HepG2 (cell line): ENCODE data around the gene SLC30A4. TPM values are rescaled to one million over a fixed set of nuclear protein-coding genes. Genes with fewer than 3 reads are reported as not detected.

Experiments
- ATAC-seq: fragments of 200-7000 bp; cut with Tn5 transposase; 3 replicates; pipeline ENCODE4 v1.9.1; 2020; ENCODE audit warnings: mild to moderate bottlenecking, moderate library complexity
- BruUV-seq: library from RNA; stranded (reverse); fragments of 400-500 nt; replicated peaks from 2 replicates; lab custom pipeline; 2021; lab: Mats Ljungman, UMichigan
- CTCF ChIA-PET: fragments of 300-600 bp; formaldehyde crosslinking; extraction: SDS; loops from one replicate; lab custom pipeline; 2021; ENCODE audit warnings: low total read pairs, inconsistent platforms, low intra/inter-chr PET ratio; lab: Yijun Ruan, JAX
- POLR2A ChIA-PET: fragments of 350-600 bp; sonication (Branson Sonifier 250); formaldehyde crosslinking; loops from one replicate; lab custom pipeline; 2020; ENCODE audit warnings: antibody characterized with exemption, inconsistent platforms; lab: Yijun Ruan, JAX
- DNase-seq: peaks from one replicate; pipeline ENCODE4 v3.0.0-alpha.2; 2015; ENCODE audit warnings: low spot score
- FAIRE-seq: peaks from 3 replicates; lab custom pipeline; 2011; peaks lifted over from hg19 to GRCh38; lab: Jason Lieb, UNC
- H2AFZ ChIP-seq: one replicate; pipeline ENCODE4 v1.6.1; 2011; ENCODE audit warnings: low read length, inconsistent platforms
- H3K27ac ChIP-seq: fragments of 300-600 bp; 3 replicates; pipeline ENCODE4 v1.8.0; 2011; ENCODE audit warnings: mixed run types, mild to moderate bottlenecking, mixed read lengths, low read length, inconsistent platforms; ENCODE audit not compliant: insufficient read depth; ENCODE audit errors: extremely low read length
- H3K27me3 ChIP-seq, 2 experiments: fragments of 200-600 bp in 1 of 2; 2 replicates in 1 of 2; 3 replicates in 1 of 2; pipeline versions ENCODE4 v1.6.0 to v1.8.0; 2011; ENCODE audit warnings: low read length in 2 of 2, mild to moderate bottlenecking in 2 of 2, moderate library complexity in 2 of 2, inconsistent platforms in 1 of 2; ENCODE audit not compliant: insufficient read depth in 2 of 2, control insufficient read depth in 1 of 2
- H3K36me3 ChIP-seq, 2 experiments: fragments of 200-600 bp in 1 of 2; replicated peaks in 1 of 2; 2 replicates in 1 of 2; 3 replicates in 1 of 2; pipeline versions ENCODE4 v1.5.1 to v1.8.0; 2011; ENCODE audit warnings: low read length in 2 of 2, inconsistent platforms in 1 of 2; ENCODE audit not compliant: insufficient read depth in 2 of 2, control insufficient read depth in 1 of 2
- H3K4me1 ChIP-seq: 2 replicates; pipeline ENCODE4 v1.5.1; 2012; ENCODE audit warnings: low read length, inconsistent platforms; ENCODE audit not compliant: insufficient read depth
- H3K4me2 ChIP-seq: 2 replicates; pipeline ENCODE4 v1.6.0; 2011; ENCODE audit warnings: low read depth, low read length, inconsistent platforms
- H3K4me3 ChIP-seq, 3 experiments: fragments of 200-600 bp in 1 of 3; sonication (generic), shearing (Covaris generic) in 1 of 3; replicated peaks in 1 of 3; 2 replicates each; pipeline ENCODE4 v1.5.1; 2011 to 2016; ENCODE audit warnings: low read length in 3 of 3, inconsistent platforms in 2 of 3, low read depth in 2 of 3, mild to moderate bottlenecking in 2 of 3, control low read depth in 1 of 3, mixed read lengths in 1 of 3; ENCODE audit not compliant: insufficient read depth in 1 of 3
- H3K79me2 ChIP-seq: one replicate; pipeline ENCODE4 v1.6.1; 2011; ENCODE audit warnings: low read length, inconsistent platforms; ENCODE audit not compliant: insufficient read depth
- H3K9ac ChIP-seq: 2 replicates; pipeline ENCODE4 v1.6.0; 2011; ENCODE audit warnings: mild to moderate bottlenecking, low read depth, low read length, inconsistent platforms; ENCODE audit not compliant: insufficient read depth
- H3K9me3 ChIP-seq: 2 replicates; pipeline ENCODE4 v1.5.1; 2012; ENCODE audit warnings: mild to moderate bottlenecking, low read length
- H4K20me1 ChIP-seq: 2 replicates; pipeline ENCODE4 v1.6.0; 2011; ENCODE audit warnings: inconsistent platforms, mild to moderate bottlenecking, low read length, moderate library complexity; ENCODE audit not compliant: insufficient read depth
- HNRNPLL ChIP-seq: fragments of 200-400 bp; formaldehyde crosslinking; IDR thresholded peaks from 2 replicates; pipeline ENCODE4 v1.6.1; 2017; ENCODE audit warnings: mild to moderate bottlenecking, low read depth, low read length; ENCODE audit not compliant: poor library complexity, severe bottlenecking
- NRL ChIP-seq: sonication (generic); formaldehyde crosslinking; IDR thresholded peaks from 2 replicates; pipeline ENCODE4 v1.5.0; 2020; ENCODE audit warnings: missing genetic modification reagents, mild to moderate bottlenecking, moderate library complexity, borderline replicate concordance
- PHB2 ChIP-seq: fragments of 450-650 bp; IDR thresholded peaks from 2 replicates; pipeline ENCODE4 v1.6.1; 2018; ENCODE audit not compliant: partially characterized antibody
- PHF20 ChIP-seq: sonication (generic); formaldehyde crosslinking; IDR thresholded peaks from 2 replicates; pipeline ENCODE4 v1.5.0; 2020; ENCODE audit warnings: mild to moderate bottlenecking, missing genetic modification reagents
- SUZ12 ChIP-seq: fragments of 150-350 bp; IDR thresholded peaks from 2 replicates; pipeline ENCODE4 v1.6.1; 2014; ENCODE audit warnings: low read depth, low read length
- TBP ChIP-seq: sonication (generic); formaldehyde crosslinking; IDR thresholded peaks from 2 replicates; pipeline ENCODE4 v1.5.0; 2020; ENCODE audit warnings: missing genetic modification reagents
- YEATS2 ChIP-seq: sonication (generic); formaldehyde crosslinking; IDR thresholded peaks from 2 replicates; pipeline ENCODE4 v1.4.0; 2020; ENCODE audit warnings: missing genetic modification reagents, borderline replicate concordance
- ZNF362 ChIP-seq: sonication (generic); formaldehyde crosslinking; IDR thresholded peaks from 2 replicates; pipeline ENCODE4 v1.4.0; 2020; ENCODE audit warnings: missing genetic modification reagents, mild to moderate bottlenecking, borderline replicate concordance
- WGBS: methylation state at CpG from one replicate; pipeline ENCODE4 v1.1.6; 2017; ENCODE audit warnings: low lambda C conversion rate; 5-methylcytosine and 5-hydroxymethylcytosine counted together
- in situ Hi-C: cut with HindIII; loops from 2 replicates; pipeline ENCODE4 v1.10.0; 2017; ENCODE audit warnings: low pct_unique_long_range_greater_than_20kb; ENCODE audit not compliant: extremely low pct_ligation_motif_present
- intact Hi-C: fragments of 100-400 bp; cut with micrococcal nuclease; formaldehyde crosslinking; loops from one replicate; pipeline ENCODE4 v1.10.0; 2022; ENCODE audit not compliant: unreplicated experiment
- polyA plus RNA-seq, 8 experiments: library from polyadenylated mRNA; depleted of rRNA in 3 of 8; stranded (reverse) in 7 of 8; unstranded in 1 of 8; fragments of >200 nt; fragmentation: Illumina TruSeq in 4 of 8; extraction: Trizol in 4 of 8; gene quantifications; 2 replicates each; pipeline versions ENCODE4 v1.2.1 to v1.2.3, GENCODE V29; 2011 to 2016; ENCODE audit warnings: low read depth in 4 of 8, missing spikeins in 1 of 8, mixed read lengths in 1 of 8; ENCODE audit not compliant: insufficient read depth in 1 of 8
- total RNA-seq, 5 experiments: library from RNA; depleted of rRNA; stranded (reverse); fragments of >200 nt; fragmentation: Illumina TruSeq; extraction: Trizol; gene quantifications; 2 replicates each; pipeline ENCODE4 v1.2.3, GENCODE V29; 2016; ENCODE audit warnings: low read depth in 1 of 5

Gene SLC30A4
- total and polyA plus RNA-seq, 2 of the 13 experiments (the other 11 are each of a cell fraction or from before 2014, with no cell fraction given), result 0.01 to 0.04 TPM

- CTCF ChIA-PET, result no interaction called here
- Histone ChIP-seq H3K27me3 (no peaks in the 10 kb centered on the region; a peak in 1 of 5 replicates), H3K79me2 (no peaks in the 10 kb centered on the region), H3K4me2 (no peak overlapping the region), H3K9me3 (no peaks in the 10 kb centered on the region)
- DNase-seq, result peak; percentile 5
- WGBS, result 33% methylated on average over 5 of the region's 7 CpGs
- no TSS peak for BruUV-seq
- intact Hi-C loops, result no loop called here
- TF ChIP-seq TBP (no peak), PHB2 (no peak), YEATS2 (CRISPR knock-in tag) (no peak), ZNF362 (CRISPR knock-in tag) (peak; percentile 64; the same call in 1 of the 2 replicates), HNRNPLL (no peak), PHF20 (CRISPR knock-in tag) (no peak), SUZ12 (no peak), NRL (CRISPR knock-in tag) (no peak)
- TF ChIP-seq, all 625 proteins: peak for 1
- FAIRE-seq, result no peak
- Histone ChIP-seq H4K20me1 (no peaks in the 10 kb centered on the region), H3K4me1 (no peaks in the 10 kb centered on the region; the same call in 1 of the 2 replicates), H2AFZ (no peak overlapping the region), H3K27ac (no peak overlapping the region), H3K4me3 (no peak overlapping the region), H3K9ac (no peak overlapping the region), H3K36me3 (no peaks in the 10 kb centered on the region)
- peak; percentile 51; the same call in 2 of the 3 replicates for ATAC-seq
- in situ Hi-C loops, result no loop called here
- POLR2A ChIA-PET, result no interaction called here
Measured at GRCh38 chr15:45546789-45547188, 24.2 kb upstream of the SLC30A4 start.
